ENCODE measurements around the gene CCDC85C. TPM values are rescaled to one million over a fixed set of nuclear protein-coding genes. Genes with fewer than 3 reads are reported as not detected.

Gene CCDC85C
- total RNA-seq, 1 experiment from 2014 or later, result 33.2 TPM

- H3K4me1 ChIP-seq (ENCODE audit: insufficient read depth, low read length), result peaks cover 13% of the 10 kb centered on the region
- H3K27ac ChIP-seq (ENCODE audit: insufficient read length, low read depth, low read length), result no peak overlapping the region
- Mint-ChIP-seq H3K27me3 (ENCODE audit: low read depth) (no peaks in the 10 kb centered on the region), H3K36me3 (ENCODE audit: insufficient read depth in 1 of 3, low read depth in 3 of 3) (peaks cover 2 to 9% (median 5%) of the 10 kb centered on the region in 3 experiments; a peak in 6 of 7 replicates), H3K27ac (peak overlapping the region in 2 of 3 experiments; percentile 12 to 93; a peak in 3 of 7 replicates), H3K4me1 (peaks cover 62 to 82% of the 10 kb centered on the region in 2 experiments), H3K4me3 (no peak overlapping the region), H3K9me3 (peaks cover 0 to 3% of the 10 kb centered on the region in 2 experiments; a peak in 4 of 5 replicates)
- H3K9me3 ChIP-seq (ENCODE audit: control insufficient read depth, low read depth, low read length), result no peaks in the 10 kb centered on the region
- no peaks in the 10 kb centered on the region for H3K79me1 ChIP-seq (ENCODE audit: insufficient read depth, low read depth, low read length, poor library complexity, severe bottlenecking)
- no peak overlapping the region for H3K14ac ChIP-seq (ENCODE audit: insufficient read depth, low read length)
- no peak overlapping the region for H4K91ac ChIP-seq (ENCODE audit: insufficient read length, low read depth, low read length)
- peaks cover 2% of the 10 kb centered on the region; the same call in 1 of the 2 replicates for H3K79me2 ChIP-seq (ENCODE audit: insufficient read depth, low read length)
- no peak overlapping the region for H3K4ac ChIP-seq (ENCODE audit: low read depth, low read length)
- no peak overlapping the region for H3K9ac ChIP-seq (ENCODE audit: extremely low read depth, insufficient read length, low read length)
- H2BK15ac ChIP-seq (ENCODE audit: low read depth, low read length), result no peak overlapping the region
- no peak overlapping the region for H2BK120ac ChIP-seq (ENCODE audit: low read depth, low read length, poor library complexity, severe bottlenecking)
- no peaks in the 10 kb centered on the region for H3K27me3 ChIP-seq (ENCODE audit: insufficient read depth, low read length)
- H2AK5ac ChIP-seq (ENCODE audit: insufficient read length, low read length), result no peak overlapping the region
- H4K8ac ChIP-seq (replicated peaks; ENCODE audit: insufficient read length, low read depth, low read length), result no peak overlapping the region
- H2BK12ac ChIP-seq (ENCODE audit: insufficient read length, low read depth, low read length), result no peak overlapping the region
- no peak overlapping the region for H2BK20ac ChIP-seq (ENCODE audit: low read depth, low read length, poor library complexity, severe bottlenecking)
- no peak overlapping the region for H3K18ac ChIP-seq (ENCODE audit: insufficient read length, low read depth, low read length)
- no peak for TF ChIP-seq CTCF (conservative IDR thresholded peaks at IDR 0.05)
- no peaks in the 10 kb centered on the region for H3K23me2 ChIP-seq (ENCODE audit: insufficient read length, low read depth, low read length, poor library complexity, severe bottlenecking)
- no CpG with 5 or more reads among the region's 6 CpGs for WGBS (ENCODE audit: extremely low coverage, insufficient read length, low lambda C conversion rate)
- DNase-seq, result no peak
- H4K5ac ChIP-seq (ENCODE audit: insufficient read length, low read depth, low read length), result no peak overlapping the region
- no peak overlapping the region for H2AFZ ChIP-seq (ENCODE audit: low read length)
- H3T11ph ChIP-seq (ENCODE audit: low read length), result no peak overlapping the region
- no peak overlapping the region for H3K56ac ChIP-seq (ENCODE audit: insufficient read length, low read depth, low read length)
- no peak overlapping the region for H3K4me2 ChIP-seq (ENCODE audit: insufficient read depth, insufficient read length, low read length)
- no peak overlapping the region for H2BK5ac ChIP-seq (ENCODE audit: insufficient read length, low read length)
- H3K23ac ChIP-seq (ENCODE audit: insufficient read length, low read depth, low read length), result no peak overlapping the region
- no peaks in the 10 kb centered on the region for H4K20me1 ChIP-seq (ENCODE audit: control insufficient read depth, insufficient read depth, insufficient read length)
Observed at GRCh38 chr14:99563749-99564129, 40.3 kb downstream of the CCDC85C start.
